Skeletal muscle tissue (tissue), 4 donors: ENCODE results near the gene LYSMD2. TPM values are rescaled to one million over a fixed set of nuclear protein-coding genes. Genes with fewer than 3 reads are reported as not detected.

Experiments used
- H3K27ac ChIP-seq: one replicate; pipeline ENCODE4 v1.7.0; 2013; ENCODE audit warnings: mild to moderate bottlenecking, low read depth, low read length, inconsistent platforms
- H3K27me3 ChIP-seq, 3 donors: one replicate each; pipeline ENCODE4 v1.7.0; 2013; ENCODE audit warnings: low read length in 3 of 3; ENCODE audit not compliant: control insufficient read depth in 3 of 3, insufficient read depth in 3 of 3
- H3K36me3 ChIP-seq, 3 donors: one replicate each; pipeline ENCODE4 v1.7.0; 2013; ENCODE audit warnings: low read length in 3 of 3; ENCODE audit not compliant: control insufficient read depth in 3 of 3, insufficient read depth in 3 of 3
- H3K4me1 ChIP-seq, 3 donors: one replicate each; pipeline ENCODE4 v1.7.0; 2013; ENCODE audit warnings: low read length in 3 of 3, mild to moderate bottlenecking in 3 of 3; ENCODE audit not compliant: control insufficient read depth in 3 of 3, insufficient read depth in 3 of 3
- H3K4me3 ChIP-seq, 3 donors: one replicate each; pipeline ENCODE4 v1.7.0; 2013; ENCODE audit warnings: low read length in 3 of 3
- H3K9ac ChIP-seq, 3 donors: one replicate each; pipeline ENCODE4 v1.7.0; 2013; ENCODE audit warnings: low read length in 3 of 3, mild to moderate bottlenecking in 3 of 3, moderate library complexity in 2 of 3, low read depth in 1 of 3
- H3K9me3 ChIP-seq, 3 donors: one replicate each; pipeline ENCODE4 v1.7.0; 2013; ENCODE audit warnings: low read length in 3 of 3; ENCODE audit not compliant: control insufficient read depth in 3 of 3
- total RNA-seq: library from RNA; depleted of rRNA; stranded (reverse); fragments of >200 nt; gene quantifications from one replicate; pipeline ENCODE4 v1.2.3, GENCODE V29; 2014
- donor health status: Osteomylitis.

The LYSMD2 gene
- total RNA-seq, 1 donor from 2014 or later: 9.4 TPM

- Histone ChIP-seq H3K4me3 (no peak overlapping the region), H3K36me3 (no peaks in the 10 kb centered on the region), H3K4me1 (peaks cover 0 to 4% (median 0%) of the 10 kb centered on the region in 3 donors), H3K27me3 (no peaks in the 10 kb centered on the region), H3K9me3 (no peaks in the 10 kb centered on the region), H3K9ac (no peak overlapping the region), H3K27ac (no peak overlapping the region)
These were observed 30.4 kb downstream of the LYSMD2 start for GRCh38 chr15:51706926-51707608.

- no peak overlapping the region for H3K9ac ChIP-seq
- H3K27ac ChIP-seq: no peak overlapping the region
- H3K36me3 ChIP-seq: no peaks in the 10 kb centered on the region
- no peak overlapping the region for H3K4me3 ChIP-seq
- no peaks in the 10 kb centered on the region for H3K9me3 ChIP-seq
- no peaks in the 10 kb centered on the region for H3K27me3 ChIP-seq
- peaks cover 0 to 4% (median 0%) of the 10 kb centered on the region in 3 donors for H3K4me1 ChIP-seq
These were observed 31.2 kb downstream of the LYSMD2 start for GRCh38 chr15:51706291-51706690.

DNA sequence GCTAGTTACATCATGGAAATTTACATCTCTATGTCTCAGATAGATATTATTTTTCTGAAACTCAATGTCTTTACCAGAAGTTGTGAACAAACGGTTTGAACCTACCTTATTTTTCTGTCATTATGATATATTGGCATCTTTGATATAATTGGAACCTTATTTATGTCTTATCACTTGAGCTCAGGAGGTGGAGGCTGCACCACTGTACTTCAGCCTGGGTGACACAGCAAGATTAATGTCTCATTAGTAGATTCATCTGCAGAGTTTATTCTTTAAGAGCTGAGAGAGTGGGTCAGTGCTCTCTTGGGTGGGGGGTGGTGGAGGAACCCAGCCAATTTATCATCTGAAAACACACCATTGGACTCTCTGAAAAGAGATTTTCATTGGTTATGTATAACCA is 34.7 kb downstream of the LYSMD2 start:
- Histone ChIP-seq H3K27me3 (peaks cover 0 to 3% (median 0%) of the 10 kb centered on the region in 3 donors), H3K9ac (no peak overlapping the region), H3K9me3 (no peaks in the 10 kb centered on the region), H3K36me3 (no peaks in the 10 kb centered on the region), H3K4me3 (no peak overlapping the region), H3K27ac (no peak overlapping the region), H3K4me1 (peaks cover 0 to 4% (median 0%) of the 10 kb centered on the region in 3 donors)

DNA sequence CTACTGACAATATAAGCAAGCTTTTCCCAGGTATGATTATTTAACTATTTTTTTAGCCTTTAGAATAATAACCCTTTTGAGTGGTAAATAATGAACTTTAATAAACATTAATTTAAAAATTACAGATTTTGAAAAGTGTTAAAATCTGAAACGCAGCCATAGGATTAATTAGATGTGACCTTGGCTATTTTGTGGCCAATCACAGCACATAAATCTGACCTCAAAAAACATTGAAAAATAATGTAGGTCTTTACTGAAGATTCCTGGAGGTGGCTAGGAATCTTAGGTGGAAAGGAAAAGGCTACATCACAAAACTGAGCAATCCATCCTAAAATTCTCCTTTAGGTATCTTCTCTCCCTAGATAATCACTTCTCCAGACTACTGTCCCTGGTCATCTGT is 38.1 kb downstream of the LYSMD2 start:
- Histone ChIP-seq H3K27ac (no peak overlapping the region), H3K9me3 (no peaks in the 10 kb centered on the region), H3K9ac (no peak overlapping the region), H3K4me3 (no peak overlapping the region), H3K4me1 (no peaks in the 10 kb centered on the region), H3K36me3 (no peaks in the 10 kb centered on the region), H3K27me3 (peaks cover 0 to 5% (median 0%) of the 10 kb centered on the region in 3 donors)

- H3K4me3 ChIP-seq: no peak overlapping the region
- no peak overlapping the region for H3K27ac ChIP-seq
- H3K9me3 ChIP-seq: no peaks in the 10 kb centered on the region
- no peaks in the 10 kb centered on the region for H3K36me3 ChIP-seq
- H3K9ac ChIP-seq: no peak overlapping the region
- peaks cover 0 to 5% (median 0%) of the 10 kb centered on the region in 3 donors for H3K27me3 ChIP-seq
- H3K4me1 ChIP-seq: no peaks in the 10 kb centered on the region
These were observed 40.3 kb downstream of the LYSMD2 start for GRCh38 chr15:51697163-51697562.

GRCh38 chr15:51696566-51696965 is 40.9 kb downstream of the LYSMD2 start:
- Histone ChIP-seq H3K9ac (no peak overlapping the region), H3K27me3 (peaks cover 0 to 5% (median under 1%) of the 10 kb centered on the region in 3 donors), H3K9me3 (no peaks in the 10 kb centered on the region)

GRCh38 chr15:51692154-51692553 is 45.3 kb downstream of the LYSMD2 start:
- H3K9ac ChIP-seq: no peak overlapping the region
- H3K36me3 ChIP-seq: no peaks in the 10 kb centered on the region
- no peak overlapping the region for H3K4me3 ChIP-seq
- no peak overlapping the region for H3K27ac ChIP-seq
- peaks cover 0 to 3% (median 2%) of the 10 kb centered on the region in 3 donors for H3K27me3 ChIP-seq
- no peaks in the 10 kb centered on the region for H3K4me1 ChIP-seq
- H3K9me3 ChIP-seq: no peaks in the 10 kb centered on the region

More at GRCh38 chr15:51696566-51696965, 40.9 kb downstream of the LYSMD2 start:
- Histone ChIP-seq H3K36me3 (no peaks in the 10 kb centered on the region), H3K27ac (no peak overlapping the region), H3K4me3 (no peak overlapping the region), H3K4me1 (no peaks in the 10 kb centered on the region)

- no peaks in the 10 kb centered on the region for H3K36me3 ChIP-seq
- H3K4me1 ChIP-seq: no peaks in the 10 kb centered on the region
- no peaks in the 10 kb centered on the region for H3K9me3 ChIP-seq
- no peak overlapping the region for H3K27ac ChIP-seq
- no peak overlapping the region for H3K4me3 ChIP-seq
- no peak overlapping the region for H3K9ac ChIP-seq
- H3K27me3 ChIP-seq: peaks cover 0 to 3% (median 0%) of the 10 kb centered on the region in 3 donors
These were observed 48.6 kb downstream of the LYSMD2 start for GRCh38 chr15:51688863-51689262.

- Histone ChIP-seq H3K36me3 (no peaks in the 10 kb centered on the region), H3K9ac (no peak overlapping the region), H3K27me3 (peaks cover 0 to 3% (median 0%) of the 10 kb centered on the region in 3 donors), H3K4me3 (no peak overlapping the region), H3K4me1 (no peaks in the 10 kb centered on the region), H3K27ac (no peak overlapping the region), H3K9me3 (no peaks in the 10 kb centered on the region)
These were observed 49.9 kb downstream of the LYSMD2 start for GRCh38 chr15:51687565-51687964.

DNA sequence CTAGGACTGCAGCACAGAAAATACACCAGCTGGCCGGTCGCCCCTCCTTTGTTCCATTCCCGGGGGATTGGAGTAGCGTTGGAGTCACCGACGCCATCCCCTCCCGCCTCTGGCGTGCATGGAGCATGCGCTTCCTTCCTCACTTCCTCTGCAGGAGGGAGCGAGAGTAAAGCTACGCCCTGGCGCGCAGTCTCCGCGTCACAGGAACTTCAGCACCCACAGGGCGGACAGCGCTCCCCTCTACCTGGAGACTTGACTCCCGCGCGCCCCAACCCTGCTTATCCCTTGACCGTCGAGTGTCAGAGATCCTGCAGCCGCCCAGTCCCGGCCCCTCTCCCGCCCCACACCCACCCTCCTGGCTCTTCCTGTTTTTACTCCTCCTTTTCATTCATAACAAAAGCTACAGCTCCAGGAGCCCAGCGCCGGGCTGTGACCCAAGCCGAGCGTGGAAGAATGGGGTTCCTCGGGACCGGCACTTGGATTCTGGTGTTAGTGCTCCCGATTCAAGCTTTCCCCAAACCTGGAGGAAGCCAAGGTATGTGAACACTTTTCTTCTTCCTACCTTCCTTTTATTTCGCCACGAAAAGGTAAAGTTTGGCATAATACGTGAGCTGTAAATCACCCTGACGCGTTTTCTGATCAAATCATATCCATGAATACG is 56.0 kb downstream of the LYSMD2 start, which contains the start of gene SCG3:
Gene SCG3, plus strand, starts transcription at position 201 of the 661 bp plus-strand sequence. Its CDS starts 253 bp downstream, at position 454.
- H3K9ac ChIP-seq: no peak within 1 kb of the TSS
- no peaks in the 10 kb centered on the region for H3K36me3 ChIP-seq
- H3K27ac ChIP-seq: no peak within 1 kb of the TSS
- H3K4me3 ChIP-seq: no peak within 1 kb of the TSS
- no peaks in the 10 kb centered on the region for H3K9me3 ChIP-seq
- peaks cover 0 to 2% (median 0%) of the 10 kb centered on the region in 3 donors for H3K4me1 ChIP-seq
- peaks cover 0 to 5% (median 3%) of the 10 kb centered on the region in 3 donors for H3K27me3 ChIP-seq
